Neural cell (in vitro differentiated cells): Measurements from ENCODE around the gene KCNK6. TPM values are rescaled to one million over a fixed set of nuclear protein-coding genes. Genes with fewer than 3 reads are reported as not detected.

Experiments used
- H2AFZ ChIP-seq: fragments of 200-600, 300-800 bp; sonication (generic), shearing (Covaris generic); 2 replicates; pipeline ENCODE4 v1.6.0; 2014; ENCODE audit warnings: low read depth, mild to moderate bottlenecking, antibody characterized with exemption, low read length, moderate library complexity
- H3F3A ChIP-seq: fragments of 200-600 bp; shearing (Covaris generic); 2 replicates; pipeline ENCODE4 v1.6.1; 2016; ENCODE audit warnings: mild to moderate bottlenecking, moderate library complexity, mixed read lengths, antibody characterized with exemption, low read length; ENCODE audit not compliant: insufficient read depth, poor library complexity, severe bottlenecking
- H3K27ac ChIP-seq: fragments of 200-600, 300-800 bp; sonication (generic), shearing (Covaris generic); 2 replicates; pipeline ENCODE4 v1.5.1; 2014; ENCODE audit warnings: mild to moderate bottlenecking, low read length, moderate library complexity
- H3K27me3 ChIP-seq: fragments of 300-800, 200-600 bp; sonication (generic), shearing (Covaris generic); 2 replicates; pipeline ENCODE4 v1.6.0; 2014; ENCODE audit warnings: mild to moderate bottlenecking, low read depth, low read length, moderate library complexity; ENCODE audit not compliant: insufficient read depth
- H3K36me3 ChIP-seq: fragments of 300-800, 200-600 bp; sonication (generic), shearing (Covaris generic); 2 replicates; pipeline ENCODE4 v1.5.1; 2014; ENCODE audit warnings: mild to moderate bottlenecking, antibody characterized with exemption, low read length, moderate library complexity; ENCODE audit not compliant: insufficient read depth
- H3K4me2 ChIP-seq: fragments of 300-800, 200-600 bp; sonication (generic), shearing (Covaris generic); 2 replicates; pipeline ENCODE4 v1.6.0; 2014; ENCODE audit warnings: mild to moderate bottlenecking, low read length
- H3K4me3 ChIP-seq: fragments of 300-800, 200-600 bp; sonication (generic), shearing (Covaris generic); 2 replicates; pipeline ENCODE4 v1.5.1; 2014; ENCODE audit warnings: mild to moderate bottlenecking, low read length, moderate library complexity
- H3K79me2 ChIP-seq: fragments of 200-600 bp; shearing (Covaris generic); replicated peaks from 2 replicates; pipeline ENCODE4 v1.6.0; 2014; ENCODE audit warnings: mild to moderate bottlenecking, low read length, moderate library complexity; ENCODE audit not compliant: insufficient read depth
- H3K9ac ChIP-seq: fragments of 300-800, 200-600 bp; sonication (generic), shearing (Covaris generic); 2 replicates; pipeline ENCODE4 v1.6.1; 2016; ENCODE audit warnings: mild to moderate bottlenecking, low read length, mixed read lengths
- H3K9me2 ChIP-seq: fragments of 200-600 bp; shearing (Covaris generic); 2 replicates; pipeline ENCODE4 v1.6.1; 2016; ENCODE audit warnings: mild to moderate bottlenecking, low read length, mixed read lengths; ENCODE audit not compliant: insufficient read depth
- H3K9me3 ChIP-seq: fragments of 200-600, 300-800 bp; sonication (generic), shearing (Covaris generic); 2 replicates; pipeline ENCODE4 v1.6.1; 2016; ENCODE audit warnings: mild to moderate bottlenecking, mixed run types, low read length, moderate library complexity, mixed read lengths
- H4K20me1 ChIP-seq: fragments of 200-600 bp; shearing (Covaris generic); 2 replicates; pipeline ENCODE4 v1.6.1; 2016; ENCODE audit warnings: mild to moderate bottlenecking, mixed run types; ENCODE audit not compliant: insufficient read depth
- EP300 ChIP-seq: fragments of 450-650 bp; conservative IDR thresholded peaks from 2 replicates; pipeline ENCODE4 v1.6.1; 2014; ENCODE audit warnings: antibody characterized with exemption, mild to moderate bottlenecking, moderate library complexity; ENCODE audit not compliant: poor library complexity, severe bottlenecking
- EZH2 ChIP-seq: fragments of 200-600, 300-800 bp; shearing (Covaris generic), sonication (generic); IDR thresholded peaks from 2 replicates; pipeline ENCODE4 v1.6.1; 2014; ENCODE audit warnings: antibody characterized with exemption, low read length, borderline replicate concordance, mild to moderate bottlenecking; ENCODE audit not compliant: insufficient read depth, poor library complexity, severe bottlenecking
- MXI1 ChIP-seq: fragments of 450-650 bp; conservative IDR thresholded peaks from 2 replicates; pipeline ENCODE4 v1.6.1; 2014; ENCODE audit warnings: antibody characterized with exemption, mild to moderate bottlenecking; ENCODE audit not compliant: poor library complexity, severe bottlenecking
- POLR2AphosphoS5 ChIP-seq: IDR thresholded peaks from 2 replicates; pipeline ENCODE4 v1.6.1; 2012
- RAD21 ChIP-seq: fragments of 450-650 bp; conservative IDR thresholded peaks from 2 replicates; pipeline ENCODE4 v1.6.1; 2014; ENCODE audit warnings: antibody characterized with exemption, mild to moderate bottlenecking, moderate library complexity
- REST ChIP-seq: IDR thresholded peaks from 2 replicates; pipeline ENCODE4 v1.6.1; 2012; ENCODE audit warnings: borderline replicate concordance
- SMC3 ChIP-seq: fragments of 450-650 bp; conservative IDR thresholded peaks from 2 replicates; pipeline ENCODE4 v1.6.1; 2014; ENCODE audit warnings: antibody characterized with exemption, mild to moderate bottlenecking, moderate library complexity; ENCODE audit not compliant: poor library complexity
- TAF1 ChIP-seq: IDR thresholded peaks from 2 replicates; pipeline ENCODE4 v1.6.1; 2012; ENCODE audit warnings: low read depth
- polyA plus RNA-seq: library from polyadenylated mRNA; depleted of rRNA; stranded (reverse); fragments of >200 nt; gene quantifications from 2 replicates; pipeline ENCODE4 v1.2.3, GENCODE V29; 2014
- TF ChIP-seq, protein P1 (sequence below): fragments of 450-650 bp; IDR thresholded peaks from 2 replicates; pipeline ENCODE4 v1.5.1; 2014; ENCODE audit warnings: antibody characterized with exemption, mild to moderate bottlenecking, moderate library complexity; ENCODE audit not compliant: poor library complexity, severe bottlenecking

Gene KCNK6
- polyA plus RNA-seq, 1 donor from 2014 or later = not detected

GRCh38 chr19:38318660-38319059 is 985 bp upstream of the KCNK6 start:
- Histone ChIP-seq H3K9me2 (no peaks in the 10 kb centered on the region), H3K9ac (no peak overlapping the region), H3K4me2 (no peak overlapping the region), H3K4me3 (no peak overlapping the region), H3F3A (no peaks in the 10 kb centered on the region), H3K36me3 (no peaks in the 10 kb centered on the region), H3K27me3 (peaks cover 34% of the 10 kb centered on the region), H3K79me2 (no peaks in the 10 kb centered on the region), H4K20me1 (no peaks in the 10 kb centered on the region), H3K9me3 (no peaks in the 10 kb centered on the region), H3K27ac (no peak overlapping the region), H2AFZ (no peak overlapping the region)
- no peak for TF ChIP-seq RAD21
- TF ChIP-seq POLR2AphosphoS5 = no peak

DNA sequence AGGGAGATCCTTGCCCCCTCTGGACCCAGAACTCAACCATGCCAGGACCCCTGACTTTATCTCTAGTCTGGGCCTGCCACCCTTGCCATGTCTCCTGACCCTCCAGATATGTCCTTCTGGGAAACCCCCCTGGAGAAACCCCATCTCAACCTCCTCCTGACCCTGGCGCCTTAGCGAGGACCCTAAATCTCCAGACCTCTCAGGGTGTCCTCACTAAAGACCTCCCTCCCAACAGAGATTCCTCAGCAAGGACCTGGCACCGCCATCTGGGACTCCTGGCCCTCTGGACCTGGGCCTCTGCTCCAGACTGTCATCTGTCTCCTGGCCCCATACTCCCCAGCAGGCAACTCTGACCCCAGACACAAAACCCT is 1.3 kb downstream of the KCNK6 start:
- Histone ChIP-seq H3K4me3 (no peak overlapping the region), H3F3A (no peaks in the 10 kb centered on the region), H3K27ac (no peak overlapping the region), H3K9ac (no peak overlapping the region), H3K9me3 (no peaks in the 10 kb centered on the region), H3K27me3 (peaks cover 34% of the 10 kb centered on the region), H3K79me2 (no peaks in the 10 kb centered on the region), H3K9me2 (no peaks in the 10 kb centered on the region), H4K20me1 (no peaks in the 10 kb centered on the region), H2AFZ (no peak overlapping the region), H3K4me2 (no peak overlapping the region), H3K36me3 (no peaks in the 10 kb centered on the region)
- TF ChIP-seq, protein P1, sequence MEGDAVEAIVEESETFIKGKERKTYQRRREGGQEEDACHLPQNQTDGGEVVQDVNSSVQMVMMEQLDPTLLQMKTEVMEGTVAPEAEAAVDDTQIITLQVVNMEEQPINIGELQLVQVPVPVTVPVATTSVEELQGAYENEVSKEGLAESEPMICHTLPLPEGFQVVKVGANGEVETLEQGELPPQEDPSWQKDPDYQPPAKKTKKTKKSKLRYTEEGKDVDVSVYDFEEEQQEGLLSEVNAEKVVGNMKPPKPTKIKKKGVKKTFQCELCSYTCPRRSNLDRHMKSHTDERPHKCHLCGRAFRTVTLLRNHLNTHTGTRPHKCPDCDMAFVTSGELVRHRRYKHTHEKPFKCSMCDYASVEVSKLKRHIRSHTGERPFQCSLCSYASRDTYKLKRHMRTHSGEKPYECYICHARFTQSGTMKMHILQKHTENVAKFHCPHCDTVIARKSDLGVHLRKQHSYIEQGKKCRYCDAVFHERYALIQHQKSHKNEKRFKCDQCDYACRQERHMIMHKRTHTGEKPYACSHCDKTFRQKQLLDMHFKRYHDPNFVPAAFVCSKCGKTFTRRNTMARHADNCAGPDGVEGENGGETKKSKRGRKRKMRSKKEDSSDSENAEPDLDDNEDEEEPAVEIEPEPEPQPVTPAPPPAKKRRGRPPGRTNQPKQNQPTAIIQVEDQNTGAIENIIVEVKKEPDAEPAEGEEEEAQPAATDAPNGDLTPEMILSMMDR = no peak
- no peak for TF ChIP-seq REST
- TF ChIP-seq EP300 = no peak
- no peak for TF ChIP-seq MXI1
- TF ChIP-seq POLR2AphosphoS5 = no peak
- no peak for TF ChIP-seq EZH2
- no peak for TF ChIP-seq TAF1
- no peak for TF ChIP-seq SMC3
- no peak for TF ChIP-seq RAD21

GRCh38 chr19:38321646-38322196 is 2.1 kb downstream of the KCNK6 start:
- Histone ChIP-seq H3K27ac (no peak overlapping the region), H3K9ac (no peak overlapping the region), H3K4me2 (no peak overlapping the region), H3K79me2 (no peaks in the 10 kb centered on the region), H3F3A (no peaks in the 10 kb centered on the region), H3K27me3 (peaks cover 34% of the 10 kb centered on the region), H3K9me2 (no peaks in the 10 kb centered on the region), H3K9me3 (no peaks in the 10 kb centered on the region), H3K36me3 (no peaks in the 10 kb centered on the region), H2AFZ (no peak overlapping the region), H4K20me1 (no peaks in the 10 kb centered on the region), H3K4me3 (no peak overlapping the region)
- TF ChIP-seq POLR2AphosphoS5 = no peak
- TF ChIP-seq EZH2 = no peak
- TF ChIP-seq, protein P1 = no peak
- TF ChIP-seq TAF1 = no peak
- no peak for TF ChIP-seq SMC3
- no peak for TF ChIP-seq MXI1
- no peak for TF ChIP-seq EP300
- TF ChIP-seq REST = no peak
- no peak for TF ChIP-seq RAD21
